GM12892 (cell line): ENCODE data around the gene TCEANC2.
"Not testable (repeated sequence)": the region's sequence is repeated elsewhere in the genome, so short reads cannot be mapped to it uniquely, and the experiment has no call there.

Experiments
- DNase-seq: peaks from one replicate; pipeline ENCODE4 v3.0.0; 2011; ENCODE audit not compliant: insufficient read length
- FAIRE-seq: peaks from 2 replicates; lab custom pipeline; 2011; peaks lifted over from hg19 to GRCh38; lab: Jason Lieb, UNC
- POLR2A ChIP-seq: IDR thresholded peaks from 2 replicates; pipeline ENCODE4 v1.6.1; 2011; ENCODE audit warnings: low read depth, low read length, control low read depth
- POLR2AphosphoS5 ChIP-seq: IDR thresholded peaks from 2 replicates; pipeline ENCODE4 v1.6.1; 2011; ENCODE audit warnings: low read depth, low read length, control low read depth
- TAF1 ChIP-seq: IDR thresholded peaks from 2 replicates; pipeline ENCODE4 v1.6.1; 2011; ENCODE audit warnings: low read depth, mild to moderate bottlenecking, control low read depth, low read length, borderline replicate concordance

The TCEANC2 gene

GRCh38 chr1:54013393-54014008 is 39.9 kb upstream of the TCEANC2 start:
- FAIRE-seq (no peak), DNase-seq (no peak)

GRCh38 chr1:54014009-54014629 is 39.3 kb upstream of the TCEANC2 start:
- no peak for DNase-seq
- TF ChIP-seq POLR2A = no peak
- no peak for TF ChIP-seq TAF1
- TF ChIP-seq POLR2AphosphoS5 = no peak
- no peak for FAIRE-seq

More at GRCh38 chr1:54013393-54014008, 39.9 kb upstream of the TCEANC2 start:
- no peak for TF ChIP-seq POLR2A
- TF ChIP-seq POLR2AphosphoS5 = no peak
- TF ChIP-seq TAF1 = no peak

GRCh38 chr1:54016343-54017282 is 36.8 kb upstream of the TCEANC2 start:
- TF ChIP-seq POLR2AphosphoS5 (no peak), TAF1 (no peak), POLR2A (no peak)
- DNase-seq (no peak), FAIRE-seq (no peak)

- FAIRE-seq (no peak), DNase-seq (no peak)
- TF ChIP-seq TAF1 (no peak), POLR2AphosphoS5 (no peak), POLR2A (no peak)
Observed at GRCh38 chr1:54017979-54018378, 35.4 kb upstream of the TCEANC2 start, which contains the start of gene LDLRAD1. LDLRAD1 (minus strand) TSS chr1:54018186; CDS start chr1:54018112, 74 bp downstream.

- FAIRE-seq (no peak), DNase-seq (no peak)
- TF ChIP-seq TAF1 (no peak), POLR2AphosphoS5 (no peak)
Observed at GRCh38 chr1:54018635-54019034, 34.8 kb upstream of the TCEANC2 start.

- FAIRE-seq, DNase-seq: not testable (repeated sequence)
Observed at GRCh38 chr1:54019562-54020176, 33.7 kb upstream of the TCEANC2 start.

GRCh38 chr1:54024358-54024757 is 29.1 kb upstream of the TCEANC2 start:
- no peak for FAIRE-seq
- no peak for TF ChIP-seq TAF1
- TF ChIP-seq POLR2A = no peak
- TF ChIP-seq POLR2AphosphoS5 = no peak
- DNase-seq = no peak

- not testable (repeated sequence) for FAIRE-seq, DNase-seq
Observed at GRCh38 chr1:54024811-54025210, 28.6 kb upstream of the TCEANC2 start.

GRCh38 chr1:54027848-54028247 is 25.6 kb upstream of the TCEANC2 start:
- TF ChIP-seq POLR2A = no peak
- no peak for TF ChIP-seq TAF1
- no peak for TF ChIP-seq POLR2AphosphoS5
- DNase-seq (no peak), FAIRE-seq (no peak)

GRCh38 chr1:54028306-54029251 is 24.8 kb upstream of the TCEANC2 start:
- FAIRE-seq (no peak), DNase-seq (no peak)
- TF ChIP-seq POLR2AphosphoS5 = no peak
- TF ChIP-seq POLR2A = no peak
- no peak for TF ChIP-seq TAF1

- no peak for FAIRE-seq
- DNase-seq = no peak
- TF ChIP-seq POLR2A = no peak
- no peak for TF ChIP-seq TAF1
- TF ChIP-seq POLR2AphosphoS5 = no peak
Observed at GRCh38 chr1:54037476-54037875, 15.9 kb upstream of the TCEANC2 start.
